Retinal pigment epithelial cell (primary cell): ENCODE measurements around the gene KIF23.

Experiments
- DNase-seq: peaks from one replicate; pipeline ENCODE4 v3.0.0-alpha.2; 2010; ENCODE audit warnings: low read depth
- H3K4me3 ChIP-seq: 2 replicates; pipeline ENCODE4 v1.5.1; 2011; ENCODE audit warnings: mild to moderate bottlenecking, low read length, control low read depth, moderate library complexity
- TF ChIP-seq, protein P1 (sequence below): conservative IDR thresholded peaks from 2 replicates; pipeline ENCODE4 v1.5.1; 2011; ENCODE audit warnings: low read depth, low read length, control low read depth, inconsistent platforms

Gene KIF23

GRCh38 chr15:69490356-69491037, 76.3 kb downstream of the KIF23 start:
- DNase-seq, result no peak
- no peak overlapping the region for H3K4me3 ChIP-seq
- TF ChIP-seq, protein P1, sequence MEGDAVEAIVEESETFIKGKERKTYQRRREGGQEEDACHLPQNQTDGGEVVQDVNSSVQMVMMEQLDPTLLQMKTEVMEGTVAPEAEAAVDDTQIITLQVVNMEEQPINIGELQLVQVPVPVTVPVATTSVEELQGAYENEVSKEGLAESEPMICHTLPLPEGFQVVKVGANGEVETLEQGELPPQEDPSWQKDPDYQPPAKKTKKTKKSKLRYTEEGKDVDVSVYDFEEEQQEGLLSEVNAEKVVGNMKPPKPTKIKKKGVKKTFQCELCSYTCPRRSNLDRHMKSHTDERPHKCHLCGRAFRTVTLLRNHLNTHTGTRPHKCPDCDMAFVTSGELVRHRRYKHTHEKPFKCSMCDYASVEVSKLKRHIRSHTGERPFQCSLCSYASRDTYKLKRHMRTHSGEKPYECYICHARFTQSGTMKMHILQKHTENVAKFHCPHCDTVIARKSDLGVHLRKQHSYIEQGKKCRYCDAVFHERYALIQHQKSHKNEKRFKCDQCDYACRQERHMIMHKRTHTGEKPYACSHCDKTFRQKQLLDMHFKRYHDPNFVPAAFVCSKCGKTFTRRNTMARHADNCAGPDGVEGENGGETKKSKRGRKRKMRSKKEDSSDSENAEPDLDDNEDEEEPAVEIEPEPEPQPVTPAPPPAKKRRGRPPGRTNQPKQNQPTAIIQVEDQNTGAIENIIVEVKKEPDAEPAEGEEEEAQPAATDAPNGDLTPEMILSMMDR, result no peak

DNA sequence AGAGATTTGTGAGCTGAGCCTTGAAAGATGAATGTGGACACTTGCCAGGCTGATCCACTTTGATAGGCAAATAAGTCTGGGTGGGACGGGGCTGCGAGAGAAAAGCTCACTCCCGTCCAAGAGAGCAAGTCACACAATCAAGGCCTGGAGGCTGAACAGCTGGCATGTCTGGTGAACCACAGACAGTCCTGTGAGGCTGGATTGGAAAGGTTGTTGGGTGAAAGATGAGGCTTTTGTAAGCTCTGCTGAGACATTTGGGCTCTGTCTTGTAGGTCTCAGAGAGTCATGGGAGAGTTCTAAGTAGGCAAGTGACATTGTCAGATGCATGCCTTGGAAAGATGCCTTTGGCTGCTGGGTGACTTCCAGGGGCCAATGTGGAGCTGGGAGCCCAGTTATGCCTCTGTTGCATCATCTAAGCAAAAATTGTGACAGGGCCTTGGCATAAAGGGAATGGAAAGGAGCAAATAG, 76.9 kb downstream of the KIF23 start:
- no peak overlapping the region for H3K4me3 ChIP-seq
- no peak for DNase-seq
- TF ChIP-seq, protein P1, result no peak

GRCh38 chr15:69493406-69493805, 79.3 kb downstream of the KIF23 start:
- TF ChIP-seq, protein P1, result no peak
- no peak for DNase-seq
- H3K4me3 ChIP-seq, result no peak overlapping the region

DNA sequence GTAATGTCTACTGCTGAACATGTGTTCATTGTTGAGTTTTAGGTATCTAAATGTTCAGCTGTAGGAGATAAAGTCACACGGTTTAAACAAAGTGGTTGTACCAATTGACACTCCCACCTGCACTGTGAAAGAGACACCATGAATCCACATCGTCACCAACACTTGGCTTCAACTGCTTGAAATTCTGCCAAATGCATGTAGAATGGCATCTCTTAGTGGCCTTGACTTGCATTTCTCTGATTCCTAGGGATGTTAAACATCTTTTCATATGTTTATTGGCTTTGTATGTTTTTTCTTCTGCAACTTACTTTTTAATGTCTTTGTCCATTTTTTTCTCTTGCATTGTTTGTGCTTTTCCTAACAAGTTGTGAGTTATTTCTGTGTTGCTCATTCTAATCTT, 81.9 kb downstream of the KIF23 start:
- no peak overlapping the region for H3K4me3 ChIP-seq
- no peak for DNase-seq
- TF ChIP-seq, protein P1, result no peak

DNA sequence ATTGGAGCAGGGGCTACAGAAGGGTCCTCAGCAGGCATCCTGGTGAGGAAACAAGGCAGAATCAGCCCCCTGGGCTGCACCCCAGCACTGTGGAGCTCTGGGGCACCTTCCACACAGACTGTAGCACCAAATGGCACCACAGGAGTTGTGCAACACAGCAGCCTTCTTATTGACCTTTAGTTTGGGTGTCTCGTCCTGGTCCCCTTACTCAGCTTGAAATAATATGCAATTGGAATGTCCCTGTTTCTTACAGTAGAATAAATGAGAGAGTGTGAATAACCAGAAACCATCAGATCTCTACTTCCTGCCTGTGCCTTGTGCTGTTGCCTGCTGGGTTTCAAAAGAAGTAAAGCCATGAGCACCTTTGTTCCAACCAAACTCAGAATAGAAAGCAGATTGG, 82.9 kb downstream of the KIF23 start:
- TF ChIP-seq, protein P1, result no peak
- no peak overlapping the region for H3K4me3 ChIP-seq
- DNase-seq, result no peak

DNA sequence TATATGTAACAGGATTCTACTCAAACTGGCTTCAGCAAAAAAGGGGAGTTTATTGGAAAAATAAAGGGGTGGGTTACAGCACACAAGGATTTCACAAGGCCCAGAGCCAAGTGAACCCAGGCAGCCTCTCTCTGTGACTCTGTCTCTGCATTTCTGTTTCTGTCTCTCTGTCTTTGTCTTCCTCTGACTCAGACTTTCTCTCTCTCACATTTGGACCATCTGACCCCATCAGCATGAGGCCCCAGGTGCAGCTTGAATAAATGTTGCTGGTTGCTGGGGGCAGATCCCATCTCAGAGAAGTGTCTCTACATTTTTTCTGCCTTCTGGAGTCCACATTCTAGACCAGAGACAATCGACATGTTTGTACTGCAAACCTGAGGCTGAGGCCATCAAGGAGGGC, 83.5 kb downstream of the KIF23 start:
- no peak for DNase-seq
- H3K4me3 ChIP-seq, result no peak overlapping the region
- TF ChIP-seq, protein P1, result no peak
